ENCODE results near the gene CCDC177. TPM values are rescaled to one million over a fixed set of nuclear protein-coding genes. Genes with fewer than 3 reads are reported as not detected.

The CCDC177 gene
- polyA plus RNA-seq, 2 of the 4 experiments (the other 2 are of a cell fraction), result not detected

- Histone ChIP-seq H3K27ac (no peak overlapping the region), H3K4me1 (peaks cover 9% of the 10 kb centered on the region; the same call in 2 of the 3 replicates), H3K4me2 (no peak overlapping the region), H3K4me3 (no peak overlapping the region), H3K9me3 (no peaks in the 10 kb centered on the region)
- ChIA-PET POLR2A (no interaction called here), CTCF (interaction anchor here (0.7 to 1.1 kb wide), 7 partner anchors 9 to 175 kb away, joined by 3 to 6 read pairs (median 3); no protein-coding TSS in a partner anchor)
- ATAC-seq (no peak), DNase-seq (ENCODE audit: low read depth in 1 of 2, low spot score in 1 of 2) (no peak), FAIRE-seq (no peak)
- 63% methylated on average over 2 of the region's 2 CpGs for WGBS (ENCODE audit: missing lambda C conversion rate)
- TF ChIP-seq RARB (CRISPR knock-in tag; IDR thresholded peaks at IDR 0.05) (no peak), ZSCAN20 (CRISPR knock-in tag; IDR thresholded peaks at IDR 0.05) (no peak), CHD2 (IDR thresholded peaks at IDR 0.05; ENCODE audit: low read length, partially characterized antibody) (no peak), NPAS2 (CRISPR knock-in tag; IDR thresholded peaks at IDR 0.05; ENCODE audit: borderline replicate concordance) (no peak), CTCF (IDR thresholded peaks at IDR 0.05) (no peak), EHF (CRISPR knock-in tag; IDR thresholded peaks at IDR 0.05) (no peak), CBX2 (IDR thresholded peaks at IDR 0.05; ENCODE audit: borderline replicate concordance, low read depth) (no peak), RCOR1 (IDR thresholded peaks at IDR 0.05; ENCODE audit: low read depth, low read length) (no peak), HMGXB4 (CRISPR knock-in tag; IDR thresholded peaks at IDR 0.05; ENCODE audit: borderline replicate concordance) (no peak), FOXS1 (CRISPR knock-in tag; IDR thresholded peaks at IDR 0.05) (no peak), KDM1A (IDR thresholded peaks at IDR 0.05; ENCODE audit: low read depth) (no peak), KDM5A (IDR thresholded peaks at IDR 0.05) (no peak), NFE2L2 (conservative IDR thresholded peaks at IDR 0.05; ENCODE audit: low read length) (no peak), HEYL (CRISPR knock-in tag; IDR thresholded peaks at IDR 0.05) (no peak)
These were observed 23.2 kb downstream of the CCDC177 start for GRCh38 chr14:69551511-69551910.

GRCh38 chr14:69548566-69548965 is 26.1 kb downstream of the CCDC177 start:
- DNase-seq (ENCODE audit: low read depth in 1 of 2, low spot score in 1 of 2) (no peak), ATAC-seq (no peak), FAIRE-seq (no peak)
- 52% methylated on average over 8 of the region's 8 CpGs for WGBS (ENCODE audit: missing lambda C conversion rate)
- Histone ChIP-seq H3K4me2 (no peak overlapping the region), H3K4me3 (no peak overlapping the region), H3K9me3 (no peaks in the 10 kb centered on the region), H3K27ac (no peak overlapping the region), H3K4me1 (peaks cover 11% of the 10 kb centered on the region; the same call in 2 of the 3 replicates)
- POLR2A ChIA-PET, result no interaction called here
- CTCF ChIA-PET, result interaction anchor here (0.6 to 3.9 kb wide), 15 partner anchors 9 to 306 kb away, joined by 3 to 28 read pairs (median 4); no protein-coding TSS in a partner anchor
- TF ChIP-seq FOXS1 (CRISPR knock-in tag; IDR thresholded peaks at IDR 0.05) (no peak), FOSL2 (IDR thresholded peaks at IDR 0.05) (no peak), FOSL2 (CRISPR knock-in tag; IDR thresholded peaks at IDR 0.05) (no peak), TP53 (CRISPR knock-in tag; IDR thresholded peaks at IDR 0.05) (no peak)

- Histone ChIP-seq H3K9me3 (no peaks in the 10 kb centered on the region), H3K4me3 (no peak overlapping the region), H3K27ac (no peak overlapping the region), H3K4me1 (peaks cover 10% of the 10 kb centered on the region; the same call in 2 of the 3 replicates), H3K4me2 (no peak overlapping the region)
- ChIA-PET CTCF (interaction anchor here (0.6 to 3.9 kb wide), 15 partner anchors 9 to 306 kb away, joined by 3 to 28 read pairs (median 4); no protein-coding TSS in a partner anchor), POLR2A (no interaction called here)
- FAIRE-seq, result no peak
- TF ChIP-seq RAD21 (conservative IDR thresholded peaks at IDR 0.05 in 1 of 2, IDR thresholded peaks at IDR 0.05 in 1 of 2) (peak in 1 of 2 experiments; percentile 21; a peak in 1 of 5 replicates), KDM1A (IDR thresholded peaks at IDR 0.05; ENCODE audit: low read depth) (no peak), EHMT2 (IDR thresholded peaks at IDR 0.05; ENCODE audit: low read depth) (no peak), SMC3 (IDR thresholded peaks at IDR 0.05) (0 out of 3 replicates have a peak, but pooled peaks have one; percentile 8), CTCF (IDR thresholded peaks at IDR 0.05) (peak; percentile 41; the same call in 2 of the 3 replicates)
- WGBS (ENCODE audit: missing lambda C conversion rate), result 60% methylated on average over 41 of the region's 46 CpGs
- ATAC-seq, result peak; percentile 19 to 71; a peak in 3 of 6 replicates
- no peak for DNase-seq (ENCODE audit: low read depth in 1 of 2, low spot score in 1 of 2)
These were observed 26.8 kb downstream of the CCDC177 start for GRCh38 chr14:69547701-69548348.
